ENCODE measurements around the gene LTBP3. TPM values are rescaled to one million over a fixed set of nuclear protein-coding genes. Genes with fewer than 3 reads are reported as not detected.

Gene LTBP3
- total and polyA plus RNA-seq, 2 of the 13 experiments (the other 11 are each of a cell fraction or from before 2014, with no cell fraction given), result 12.2 to 68.1 TPM

- TF ChIP-seq PATZ1 (CRISPR knock-in tag; IDR thresholded peaks at IDR 0.05) (peak; percentile 90), GFI1 (CRISPR knock-in tag; IDR thresholded peaks at IDR 0.05; ENCODE audit: borderline replicate concordance) (no peak), TMF1 (CRISPR knock-in tag; IDR thresholded peaks at IDR 0.05; ENCODE audit: low read depth) (peak; percentile 36; the same call in 1 of the 2 replicates), TAF15 (IDR thresholded peaks at IDR 0.05; ENCODE audit: low read depth, low read length, poor library complexity, severe bottlenecking) (peak; percentile 8), NFKB2 (CRISPR knock-in tag; IDR thresholded peaks at IDR 0.05; ENCODE audit: borderline replicate concordance) (0 out of 2 replicates have a peak, but pooled peaks have one; percentile 28), THRA (CRISPR knock-in tag; IDR thresholded peaks at IDR 0.05; ENCODE audit: borderline replicate concordance) (0 out of 2 replicates have a peak, but pooled peaks have one; percentile 22), CTCF (CRISPR knock-in tag; IDR thresholded peaks at IDR 0.05) (0 out of 2 replicates have a peak, but pooled peaks have one; percentile 4), MXD3 (CRISPR knock-in tag; IDR thresholded peaks at IDR 0.05) (peak; percentile 49; the same call in 1 of the 2 replicates), ZNF430 (CRISPR knock-in tag; IDR thresholded peaks at IDR 0.05) (0 out of 2 replicates have a peak, but pooled peaks have one; percentile 39), HOXA3 (CRISPR knock-in tag; IDR thresholded peaks at IDR 0.05) (peak; percentile 32; the same call in 1 of the 2 replicates), GABPB1 (CRISPR knock-in tag; IDR thresholded peaks at IDR 0.05) (peak; percentile 52; the same call in 1 of the 2 replicates), PCBP1 (IDR thresholded peaks at IDR 0.05; ENCODE audit: borderline replicate concordance, low read depth, low read length) (0 out of 2 replicates have a peak, but pooled peaks have one; percentile 47), ZSCAN31 (CRISPR knock-in tag; IDR thresholded peaks at IDR 0.05; ENCODE audit: low read depth) (peak; percentile 44; the same call in 1 of the 2 replicates), ZSCAN9 (CRISPR knock-in tag; IDR thresholded peaks at IDR 0.05; ENCODE audit: borderline replicate concordance) (0 out of 2 replicates have a peak, but pooled peaks have one; percentile 34), ZSCAN5A (CRISPR knock-in tag; IDR thresholded peaks at IDR 0.05; ENCODE audit: borderline replicate concordance) (no peak), ZNF556 (CRISPR knock-in tag; IDR thresholded peaks at IDR 0.05; ENCODE audit: borderline replicate concordance) (peak; percentile 20; the same call in 1 of the 2 replicates), MYNN (CRISPR knock-in tag; IDR thresholded peaks at IDR 0.05; ENCODE audit: low read depth) (no peak), ZNF607 (CRISPR knock-in tag; IDR thresholded peaks at IDR 0.05; ENCODE audit: borderline replicate concordance) (0 out of 2 replicates have a peak, but pooled peaks have one; percentile 30), ZGPAT (CRISPR knock-in tag; IDR thresholded peaks at IDR 0.05) (0 out of 2 replicates have a peak, but pooled peaks have one; percentile 26)
These were observed 718 bp downstream of the LTBP3 start (continued) for GRCh38 chr11:65557280-65558001.
